NCI-H748 treated with DMSO at 0.1 percent for 48 hours (cell line): ENCODE results near the gene TMEM169.
"Not testable (repeated sequence)": the region's sequence is repeated elsewhere in the genome, so short reads cannot be mapped to it uniquely, and the experiment has no call there.

Experiments used
- DNase-seq: peaks from one replicate; lab custom pipeline; 2025; lab: John Stamatoyannopoulos, UW

TMEM169 gene

GRCh38 chr2:216131175-216131926 is 49.6 kb downstream of the TMEM169 start:
- DNase-seq: no peak

DNA sequence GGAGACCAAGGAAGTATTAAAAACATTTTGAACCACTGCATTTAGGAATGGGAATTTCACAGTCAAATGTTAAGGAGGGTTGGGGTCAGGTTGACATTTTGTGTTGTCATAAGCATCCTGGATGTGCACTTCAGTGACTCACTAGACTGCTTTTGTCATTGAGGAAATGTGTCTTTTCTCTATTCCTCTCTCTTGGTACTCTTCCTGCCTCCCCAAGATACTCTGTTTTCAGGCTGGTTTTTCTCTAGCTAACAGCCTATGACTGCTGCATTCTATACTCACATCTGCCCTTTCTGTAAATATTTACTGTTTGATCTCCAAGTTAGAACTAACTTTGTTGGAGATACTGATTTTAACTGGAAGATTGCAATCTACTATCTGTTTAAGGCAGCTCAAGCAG is 50.9 kb downstream of the TMEM169 start:
- no peak for DNase-seq

DNA sequence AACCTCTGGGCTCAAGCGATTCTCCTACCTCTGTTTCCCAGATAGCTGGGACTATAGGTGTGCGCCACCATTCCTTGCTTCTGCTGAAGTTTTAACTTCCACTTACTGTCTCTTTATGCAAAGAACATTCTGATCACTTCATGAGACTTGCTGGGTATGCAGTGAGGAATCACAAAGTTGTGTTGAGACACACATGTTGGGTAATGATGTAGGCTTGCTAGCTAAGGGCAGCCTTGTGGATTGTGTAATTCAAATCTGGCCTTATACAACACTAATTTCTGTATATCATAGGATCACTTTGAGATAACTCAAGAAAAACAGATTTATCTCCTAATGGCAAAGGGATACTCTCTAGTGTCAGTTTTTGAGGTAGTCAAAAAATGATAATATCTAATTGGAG is 51.7 kb downstream of the TMEM169 start:
- no peak for DNase-seq

DNA sequence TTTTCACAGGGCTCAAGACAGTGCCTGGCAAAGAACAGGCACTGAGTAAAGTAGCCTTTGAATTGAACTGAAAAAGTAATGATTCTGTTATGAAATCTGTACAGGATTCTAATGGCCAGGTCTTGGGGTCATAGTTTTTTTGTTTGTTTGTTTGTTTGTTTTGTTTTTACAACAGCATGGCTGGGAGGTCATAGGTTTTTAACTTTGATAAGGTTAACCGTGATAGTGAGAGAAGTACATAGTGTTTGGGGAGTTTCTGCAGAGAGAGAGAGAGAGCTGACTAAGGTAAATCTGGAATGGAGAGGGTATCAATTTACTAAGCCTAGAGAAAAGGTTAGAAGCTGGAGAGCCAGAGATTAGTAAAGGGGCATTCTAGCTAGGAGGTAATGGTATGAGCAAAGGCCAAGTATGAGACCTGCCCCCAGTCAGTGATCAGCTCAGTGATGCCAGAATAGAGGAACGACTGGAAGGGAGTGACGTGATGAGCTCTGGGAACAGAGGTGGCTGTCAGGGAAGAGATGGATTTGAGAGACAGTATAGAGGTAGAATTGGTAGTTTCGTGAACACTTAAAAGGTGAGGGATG is 53.3 kb downstream of the TMEM169 start:
- no peak for DNase-seq

DNA sequence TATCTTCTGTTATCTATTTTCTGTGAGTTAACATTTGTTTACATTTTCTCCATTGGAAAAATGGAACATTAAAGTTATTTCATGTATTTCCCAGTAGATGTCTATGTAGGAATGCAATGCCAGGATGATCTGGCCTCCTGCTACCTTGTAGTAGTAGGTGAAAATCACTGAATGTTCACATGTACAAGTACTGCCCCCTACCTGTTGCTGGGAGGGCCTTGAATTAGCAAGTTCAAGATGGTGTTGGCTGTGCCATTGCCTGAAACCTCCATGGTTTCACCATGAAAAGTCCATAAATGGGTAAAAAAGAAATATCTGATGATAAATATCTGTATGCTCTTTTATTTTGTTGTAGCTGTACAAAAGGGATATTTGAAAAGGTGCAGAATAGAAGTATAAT is 58.2 kb downstream of the TMEM169 start:
- DNase-seq: no peak

- not testable (repeated sequence) for DNase-seq
These were observed 59.8 kb downstream of the TMEM169 start for GRCh38 chr2:216141516-216141915.

GRCh38 chr2:216142540-216142939 is 60.8 kb downstream of the TMEM169 start:
- no peak for DNase-seq

DNA sequence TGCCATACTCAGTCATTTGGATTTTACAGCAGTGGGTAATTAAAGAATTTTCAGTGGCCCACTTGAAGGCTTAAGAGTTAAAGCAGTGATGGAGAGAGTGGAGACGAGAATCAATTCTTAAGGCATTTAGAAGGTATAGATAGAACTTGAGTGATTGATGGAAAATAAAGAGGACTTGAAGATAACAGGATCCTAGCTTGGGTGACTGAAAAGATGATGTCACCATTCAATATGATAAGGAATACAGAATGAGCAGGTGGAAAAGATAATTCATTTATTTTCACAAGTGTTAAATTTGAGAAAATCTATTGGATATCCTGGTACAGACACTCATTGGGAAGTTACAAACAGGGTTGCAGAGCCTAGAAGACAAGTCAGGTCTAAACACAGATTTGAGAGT is 62.7 kb downstream of the TMEM169 start:
- no peak for DNase-seq

GRCh38 chr2:216144857-216145256 is 63.1 kb downstream of the TMEM169 start:
- no peak for DNase-seq

DNA sequence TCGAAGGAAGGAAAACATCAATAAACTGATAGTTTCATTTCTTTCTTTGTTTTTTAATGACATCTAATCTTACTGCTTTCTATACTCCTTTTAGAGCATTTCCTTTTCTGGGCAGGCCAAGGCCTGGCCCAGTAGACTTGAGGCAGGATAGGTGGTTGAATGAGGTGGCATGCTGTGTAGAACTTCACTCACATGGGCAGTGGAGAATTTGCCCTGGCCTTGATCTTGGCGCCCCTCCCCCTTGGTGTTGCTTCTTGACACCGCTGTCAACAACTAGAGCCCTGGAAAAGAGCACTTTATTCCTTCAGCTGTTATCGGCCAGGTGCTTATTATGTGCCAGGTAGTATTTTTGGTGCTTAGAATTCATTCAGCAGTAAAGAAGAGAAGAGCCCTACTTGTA is 64.9 kb downstream of the TMEM169 start:
- DNase-seq: no peak

GRCh38 chr2:216147172-216148131 is 65.7 kb downstream of the TMEM169 start:
- no peak for DNase-seq

DNA sequence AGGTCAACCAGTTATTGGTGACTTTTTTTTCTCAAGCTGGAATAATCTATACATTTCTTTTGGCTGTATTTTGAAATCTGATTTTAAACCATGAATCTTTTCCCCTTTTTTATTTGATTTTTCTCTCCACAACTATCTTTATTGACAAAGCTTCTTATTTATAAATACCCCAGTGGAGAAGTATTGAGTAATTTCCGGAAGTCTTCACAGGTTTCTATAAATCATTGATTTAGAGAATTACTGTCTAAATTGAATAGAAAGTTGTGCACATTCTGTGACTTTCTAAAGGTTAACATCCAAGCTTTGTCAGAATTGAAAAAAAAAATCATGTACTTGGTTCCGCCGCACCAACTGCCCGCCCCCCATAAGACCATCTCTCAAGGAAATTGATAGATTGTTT is 67.3 kb downstream of the TMEM169 start:
- no peak for DNase-seq

- no peak for DNase-seq
These were observed 68.0 kb downstream of the TMEM169 start for GRCh38 chr2:216149741-216150140.

GRCh38 chr2:216151313-216152025 is 69.8 kb downstream of the TMEM169 start:
- DNase-seq: no peak
